NAMALWA (cell line): ENCODE measurements around the gene CRYZL1.
A peak's percentile ranks its signal among the peaks of the same experiment; 100 is the strongest.
"Not testable (repeated sequence)": the region's sequence is repeated elsewhere in the genome, so short reads cannot be mapped to it uniquely, and the experiment has no call there.

Experiments
- DNase-seq: peaks from one replicate; pipeline ENCODE4 v3.0.0-alpha.2; 2015; ENCODE audit warnings: low spot score

The CRYZL1 gene

GRCh38 chr21:33641352-33642026 lies at the start of gene CRYZL1:
Gene CRYZL1 (minus strand): TSS chr21:33641741. CDS start chr21:33631551, 10,190 bp downstream.
- DNase-seq = peak; percentile 100

- no peak for DNase-seq
Observed at GRCh38 chr21:33690874-33691273, 49.3 kb upstream of the CRYZL1 start.

GRCh38 chr21:33688353-33688752 lies 46.8 kb upstream of the CRYZL1 start:
- no peak for DNase-seq

- DNase-seq = no peak
Observed at GRCh38 chr21:33687634-33688033, 46.1 kb upstream of the CRYZL1 start.

- no peak for DNase-seq
Observed at GRCh38 chr21:33686386-33686785, 44.8 kb upstream of the CRYZL1 start.

GRCh38 chr21:33685613-33686197 lies 44.2 kb upstream of the CRYZL1 start:
- no peak for DNase-seq

- no peak for DNase-seq
Observed at GRCh38 chr21:33684923-33685560, 43.5 kb upstream of the CRYZL1 start.

GRCh38 chr21:33684068-33684467 lies 42.5 kb upstream of the CRYZL1 start:
- no peak for DNase-seq

GRCh38 chr21:33682992-33683627 lies 41.6 kb upstream of the CRYZL1 start:
- DNase-seq = no peak

- no peak for DNase-seq
Observed at GRCh38 chr21:33680870-33681269, 39.3 kb upstream of the CRYZL1 start.

- DNase-seq = no peak
Observed at GRCh38 chr21:33677450-33677849, 35.9 kb upstream of the CRYZL1 start.

GRCh38 chr21:33676666-33677065 lies 35.1 kb upstream of the CRYZL1 start:
- not testable (repeated sequence) for DNase-seq

GRCh38 chr21:33674226-33674625 lies 32.7 kb upstream of the CRYZL1 start:
- DNase-seq = no peak

- no peak for DNase-seq
Observed at GRCh38 chr21:33673473-33673872, 31.9 kb upstream of the CRYZL1 start.

GRCh38 chr21:33670076-33670978 lies 28.8 kb upstream of the CRYZL1 start:
- no peak for DNase-seq

- no peak for DNase-seq
Observed at GRCh38 chr21:33668620-33669019, 27.1 kb upstream of the CRYZL1 start.

GRCh38 chr21:33668180-33668579 lies 26.6 kb upstream of the CRYZL1 start:
- no peak for DNase-seq

- DNase-seq = no peak
Observed at GRCh38 chr21:33667636-33668035, 26.1 kb upstream of the CRYZL1 start.

- DNase-seq = no peak
Observed at GRCh38 chr21:33666153-33666552, 24.6 kb upstream of the CRYZL1 start.

GRCh38 chr21:33664135-33664534 lies 22.6 kb upstream of the CRYZL1 start:
- no peak for DNase-seq

- DNase-seq = no peak
Observed at GRCh38 chr21:33663241-33663640, 21.7 kb upstream of the CRYZL1 start.

GRCh38 chr21:33662046-33662445 lies 20.5 kb upstream of the CRYZL1 start:
- no peak for DNase-seq
